Measurements from ENCODE around the gene FKBP10. TPM values are rescaled to one million over a fixed set of nuclear protein-coding genes. Genes with fewer than 3 reads are reported as not detected.
"Not testable (repeated sequence)": the region's sequence is repeated elsewhere in the genome, so short reads cannot be mapped to it uniquely, and the experiment has no call there.

FKBP10 gene
- total RNA-seq, 3 donors from 2014 or later = 35.9 to 43.3 (median 39.4) TPM

GRCh38 chr17:41844971-41845370, 32.2 kb downstream of the FKBP10 start:
- no peak overlapping the region for H3K4me3 ChIP-seq
- H3K4me1 ChIP-seq = no peaks in the 10 kb centered on the region
- no peak overlapping the region for H3K27ac ChIP-seq
- DNase-seq (ENCODE audit: low spot score in 2 of 2) = no peak
- no peaks in the 10 kb centered on the region for H3K27me3 ChIP-seq
- no peaks in the 10 kb centered on the region for H3K36me3 ChIP-seq
- no peak for TF ChIP-seq CTCF (IDR thresholded peaks at IDR 0.05)
- no peak for TF ChIP-seq POLR2A (IDR thresholded peaks at IDR 0.05)
- TF ChIP-seq POLR2AphosphoS5 (IDR thresholded peaks at IDR 0.05) = no peak
- no peaks in the 10 kb centered on the region for H3K9me3 ChIP-seq
- intact Hi-C loops (cut with DNase I; ENCODE audit: low total_unique reads) = no loop called here

- no peaks in the 10 kb centered on the region for H3K4me1 ChIP-seq
- TF ChIP-seq POLR2A (IDR thresholded peaks at IDR 0.05) (no peak), POLR2AphosphoS5 (IDR thresholded peaks at IDR 0.05) (no peak), CTCF (IDR thresholded peaks at IDR 0.05) (no peak)
- peaks cover 3% of the 10 kb centered on the region for H3K36me3 ChIP-seq
- no peak for DNase-seq (ENCODE audit: low spot score in 2 of 2)
- intact Hi-C loops (cut with DNase I; ENCODE audit: low total_unique reads) = no loop called here
- H3K27ac ChIP-seq = no peak overlapping the region
- no peaks in the 10 kb centered on the region for H3K9me3 ChIP-seq
- H3K27me3 ChIP-seq = no peaks in the 10 kb centered on the region
- no peak overlapping the region for H3K4me3 ChIP-seq
Measured at GRCh38 chr17:41848788-41849187, 36.0 kb downstream of the FKBP10 start.

GRCh38 chr17:41849251-41849990, 36.6 kb downstream of the FKBP10 start:
- TF ChIP-seq POLR2A (IDR thresholded peaks at IDR 0.05) = no peak
- no peak for TF ChIP-seq CTCF (IDR thresholded peaks at IDR 0.05)
- no peak for TF ChIP-seq POLR2AphosphoS5 (IDR thresholded peaks at IDR 0.05)
- no peak overlapping the region for H3K27ac ChIP-seq

GRCh38 chr17:41851382-41851781, 38.6 kb downstream of the FKBP10 start:
- DNase-seq (ENCODE audit: low spot score in 2 of 2); H3K36me3 ChIP-seq; H3K4me3 ChIP-seq; H3K4me1 ChIP-seq; H3K27me3 ChIP-seq; H3K9me3 ChIP-seq; H3K27ac ChIP-seq; intact Hi-C loops (cut with DNase I; ENCODE audit: low total_unique reads): not testable (repeated sequence)

More at GRCh38 chr17:41849251-41849990, 36.6 kb downstream of the FKBP10 start:
- intact Hi-C loops (cut with DNase I; ENCODE audit: low total_unique reads) = no loop called here
- H3K27me3 ChIP-seq = no peaks in the 10 kb centered on the region
- H3K36me3 ChIP-seq = peaks cover 6% of the 10 kb centered on the region
- no peaks in the 10 kb centered on the region for H3K4me1 ChIP-seq
- H3K9me3 ChIP-seq = no peaks in the 10 kb centered on the region
- H3K4me3 ChIP-seq = no peak overlapping the region
- no peak for DNase-seq (ENCODE audit: low spot score in 2 of 2)

GRCh38 chr17:41860254-41860931, 47.6 kb downstream of the FKBP10 start:
- Histone ChIP-seq H3K9me3 (no peaks in the 10 kb centered on the region), H3K27ac (no peak overlapping the region), H3K36me3 (no peaks in the 10 kb centered on the region), H3K4me1 (peaks cover 9 to 12% of the 10 kb centered on the region in 2 donors), H3K4me3 (no peak overlapping the region), H3K27me3 (no peaks in the 10 kb centered on the region)
- TF ChIP-seq CTCF (IDR thresholded peaks at IDR 0.05) (no peak), POLR2AphosphoS5 (IDR thresholded peaks at IDR 0.05) (no peak), POLR2A (IDR thresholded peaks at IDR 0.05) (no peak)
- intact Hi-C loops (cut with DNase I; ENCODE audit: low total_unique reads) = no loop called here
- no peak for DNase-seq (ENCODE audit: low spot score in 2 of 2)

Measured in breast epithelium (tissue), 4 donors.